ENCODE results near the gene LMAN1L.

DNA sequence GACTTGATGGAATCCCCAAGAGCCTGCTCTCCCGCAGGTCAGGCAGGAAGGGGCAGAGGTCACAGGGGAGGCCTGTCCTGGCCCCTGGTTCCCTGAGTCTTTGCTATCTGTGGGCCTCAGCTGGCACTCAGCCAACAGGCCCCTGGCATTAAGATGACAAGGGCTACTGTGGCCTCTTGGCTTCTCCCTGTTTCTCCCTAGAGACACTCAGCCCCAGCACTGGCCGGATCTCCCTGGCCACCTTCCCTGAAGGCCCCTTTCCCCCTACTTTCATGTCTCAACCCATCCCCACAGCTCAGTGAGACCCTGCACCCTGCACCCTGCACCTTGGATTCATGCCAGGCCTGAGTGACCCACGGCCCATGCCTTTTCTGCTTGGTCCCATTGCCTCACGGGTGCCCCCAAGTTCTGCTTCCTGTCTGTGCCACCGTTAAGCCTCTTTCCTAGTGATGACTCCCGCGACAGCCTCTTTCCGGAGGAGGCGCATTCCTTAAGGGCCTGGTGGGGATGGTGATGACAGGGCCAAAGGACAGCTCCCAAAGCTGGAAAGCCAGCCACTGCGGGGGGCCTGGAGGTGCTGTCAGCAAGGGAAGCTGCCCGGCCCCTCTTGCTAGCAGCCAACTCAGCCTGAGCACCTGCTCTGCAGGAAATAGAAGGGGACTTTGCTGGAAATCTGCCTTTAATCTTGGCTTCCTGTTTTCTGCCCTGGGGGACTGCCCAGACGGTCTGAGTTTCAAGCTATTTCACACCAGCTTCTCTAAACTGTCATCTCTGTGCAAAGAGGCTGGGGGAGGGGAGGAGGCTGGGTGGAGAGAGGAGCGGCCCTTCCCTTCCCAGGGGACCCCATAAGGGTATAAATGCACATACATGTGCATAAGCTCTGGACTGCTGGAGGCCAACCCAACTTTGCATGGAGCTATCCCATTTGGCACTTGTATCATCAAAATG, 35.5 kb upstream of the LMAN1L start:
- TF ChIP-seq, protein P1, sequence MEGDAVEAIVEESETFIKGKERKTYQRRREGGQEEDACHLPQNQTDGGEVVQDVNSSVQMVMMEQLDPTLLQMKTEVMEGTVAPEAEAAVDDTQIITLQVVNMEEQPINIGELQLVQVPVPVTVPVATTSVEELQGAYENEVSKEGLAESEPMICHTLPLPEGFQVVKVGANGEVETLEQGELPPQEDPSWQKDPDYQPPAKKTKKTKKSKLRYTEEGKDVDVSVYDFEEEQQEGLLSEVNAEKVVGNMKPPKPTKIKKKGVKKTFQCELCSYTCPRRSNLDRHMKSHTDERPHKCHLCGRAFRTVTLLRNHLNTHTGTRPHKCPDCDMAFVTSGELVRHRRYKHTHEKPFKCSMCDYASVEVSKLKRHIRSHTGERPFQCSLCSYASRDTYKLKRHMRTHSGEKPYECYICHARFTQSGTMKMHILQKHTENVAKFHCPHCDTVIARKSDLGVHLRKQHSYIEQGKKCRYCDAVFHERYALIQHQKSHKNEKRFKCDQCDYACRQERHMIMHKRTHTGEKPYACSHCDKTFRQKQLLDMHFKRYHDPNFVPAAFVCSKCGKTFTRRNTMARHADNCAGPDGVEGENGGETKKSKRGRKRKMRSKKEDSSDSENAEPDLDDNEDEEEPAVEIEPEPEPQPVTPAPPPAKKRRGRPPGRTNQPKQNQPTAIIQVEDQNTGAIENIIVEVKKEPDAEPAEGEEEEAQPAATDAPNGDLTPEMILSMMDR (IDR thresholded peaks at IDR 0.05): no peak
- TF ChIP-seq POLR2A (IDR thresholded peaks at IDR 0.05): no peak
- peak in 1 of 2 donors; percentile 26 for TF ChIP-seq POLR2AphosphoS5 (IDR thresholded peaks at IDR 0.05; ENCODE audit: insufficient read depth in 1 of 2, low read depth in 1 of 2)

Measured in vagina (tissue), 2 donors.